SH-SY5Y (cell line): ENCODE measurements around the gene ATP8A2.

ENCODE experiments used
- GATA2 ChIP-seq: IDR thresholded peaks from 2 replicates; pipeline ENCODE4 v1.6.1; 2011; ENCODE audit warnings: mild to moderate bottlenecking, low read depth, low read length
- GATA3 ChIP-seq: IDR thresholded peaks from 2 replicates; pipeline ENCODE4 v1.6.1; 2011; ENCODE audit warnings: low read depth, mild to moderate bottlenecking, low read length, moderate library complexity

- TF ChIP-seq GATA2 (no peak), GATA3 (no peak)
These were observed 620.3 kb downstream of the ATP8A2 start for GRCh38 chr13:25992076-25992475.
